Smooth muscle cell of the brain vasculature (primary cell): ENCODE data around the gene MIPOL1.
"Not testable (repeated sequence)": the region's sequence is repeated elsewhere in the genome, so short reads cannot be mapped to it uniquely, and the experiment has no call there.

Source experiments
- DNase-seq: peaks from one replicate; pipeline ENCODE4 v3.0.0-alpha.2; 2012; ENCODE audit warnings: low read depth, low spot score

MIPOL1 gene

GRCh38 chr14:37234222-37234621 is 36.5 kb downstream of the MIPOL1 start:
- DNase-seq = no peak

GRCh38 chr14:37236044-37236443 is 38.3 kb downstream of the MIPOL1 start:
- not testable (repeated sequence) for DNase-seq

GRCh38 chr14:37237094-37237493 is 39.4 kb downstream of the MIPOL1 start:
- no peak for DNase-seq

- DNase-seq = no peak
Observed at GRCh38 chr14:37237735-37238200, 40.0 kb downstream of the MIPOL1 start.

- DNase-seq = no peak
Observed at GRCh38 chr14:37241198-37241597, 43.5 kb downstream of the MIPOL1 start.

- DNase-seq = peak; percentile 18
Observed at GRCh38 chr14:37246427-37246829, 48.7 kb downstream of the MIPOL1 start.

- DNase-seq = no peak
Observed at GRCh38 chr14:37247791-37248461, 50.2 kb downstream of the MIPOL1 start.

- no peak for DNase-seq
Observed at GRCh38 chr14:37251775-37252174, 54.0 kb downstream of the MIPOL1 start.

GRCh38 chr14:37252434-37252833 is 54.7 kb downstream of the MIPOL1 start:
- DNase-seq = no peak

- peak; percentile 45 for DNase-seq
Observed at GRCh38 chr14:37253905-37254304, 56.2 kb downstream of the MIPOL1 start.

- DNase-seq = no peak
Observed at GRCh38 chr14:37254411-37254947, 56.7 kb downstream of the MIPOL1 start.

- no peak for DNase-seq
Observed at GRCh38 chr14:37257501-37258070, 59.8 kb downstream of the MIPOL1 start.

GRCh38 chr14:37262649-37263048 is 64.9 kb downstream of the MIPOL1 start:
- no peak for DNase-seq

- no peak for DNase-seq
Observed at GRCh38 chr14:37263656-37264236, 66.0 kb downstream of the MIPOL1 start.

- DNase-seq = no peak
Observed at GRCh38 chr14:37268788-37269187, 71.1 kb downstream of the MIPOL1 start.

- DNase-seq = no peak
Observed at GRCh38 chr14:37270629-37271028, 72.9 kb downstream of the MIPOL1 start.

GRCh38 chr14:37272569-37272968 is 74.8 kb downstream of the MIPOL1 start:
- no peak for DNase-seq

- DNase-seq = no peak
Observed at GRCh38 chr14:37274652-37275051, 76.9 kb downstream of the MIPOL1 start.

- no peak for DNase-seq
Observed at GRCh38 chr14:37275963-37276362, 78.2 kb downstream of the MIPOL1 start.

- DNase-seq = no peak
Observed at GRCh38 chr14:37278636-37279538, 81.2 kb downstream of the MIPOL1 start.

- no peak for DNase-seq
Observed at GRCh38 chr14:37279818-37280217, 82.1 kb downstream of the MIPOL1 start.

- no peak for DNase-seq
Observed at GRCh38 chr14:37284760-37285159, 87.0 kb downstream of the MIPOL1 start.
